Esophagus squamous epithelium (tissue), 5 donors: ENCODE data around the gene CDT1. TPM values are rescaled to one million over a fixed set of nuclear protein-coding genes. Genes with fewer than 3 reads are reported as not detected.

ENCODE experiments used
- DNase-seq: peaks from one replicate; lab custom pipeline; 2025; lab: John Stamatoyannopoulos, UW
- H3K27ac ChIP-seq, 4 donors: fragments of 200-600 bp; sonication (generic); one replicate each; pipeline ENCODE4 v1.5.1; 2016 to 2019; ENCODE audit warnings: mild to moderate bottlenecking in 1 of 4
- H3K27me3 ChIP-seq, 4 donors: fragments of 200-600 bp; sonication (generic); 1 replicate in 3 of 4; 2 replicates in 1 of 4; pipeline versions ENCODE4 v1.5.1 to v1.6.0; 2017 to 2021; ENCODE audit warnings: antibody characterized with exemption in 1 of 4
- H3K36me3 ChIP-seq, 3 donors: fragments of 200-600 bp; sonication (generic); one replicate each; pipeline ENCODE4 v1.5.1; 2016 to 2019
- H3K4me1 ChIP-seq, 3 donors: fragments of 200-600 bp; sonication (generic); one replicate each; pipeline ENCODE4 v1.5.1; 2017 to 2019
- H3K4me3 ChIP-seq, 4 donors: fragments of 200-600 bp; sonication (generic); 1 replicate in 3 of 4; 2 replicates in 1 of 4; pipeline ENCODE4 v1.5.1; 2016 to 2019; ENCODE audit warnings: mild to moderate bottlenecking in 2 of 4, moderate library complexity in 1 of 4
- H3K9me3 ChIP-seq, 3 donors: fragments of 200-600 bp; sonication (generic); one replicate each; pipeline ENCODE4 v1.5.1; 2016 to 2019
- CTCF ChIP-seq, 6 experiments: fragments of 450-650 bp in 4 of 6; fragments of 200-600 bp in 2 of 6; sonication (generic) in 2 of 6; IDR thresholded peaks; one replicate each; pipeline ENCODE4 v1.5.1; 2016 to 2019; ENCODE audit warnings: antibody characterized with exemption in 6 of 6, mild to moderate bottlenecking in 4 of 6, moderate library complexity in 4 of 6
- POLR2A ChIP-seq, 4 donors: fragments of 450-650 bp; IDR thresholded peaks; one replicate each; pipeline ENCODE4 v1.6.1; 2017; ENCODE audit warnings: antibody characterized with exemption in 4 of 4, mild to moderate bottlenecking in 4 of 4, moderate library complexity in 3 of 4
- WGBS, 2 donors: methylation state at CpG; one replicate each; pipeline ENCODE4 v1.1.5; 2018; 5-methylcytosine and 5-hydroxymethylcytosine counted together
- intact Hi-C: fragments of 100-400 bp; cut with DNase I; formaldehyde crosslinking; loops from one replicate; pipeline ENCODE4 v1.15.0; 2022
- total RNA-seq, 4 donors: library from RNA; depleted of rRNA; stranded (reverse); fragments of >200 nt; gene quantifications; one replicate each; pipeline ENCODE4 v1.1.0, GENCODE V29; 2016
- donor health status: DM: yes; HTN: yes; CAD: no.

CDT1 gene
- total RNA-seq, 4 donors from 2014 or later: 7.7 to 20.7 (median 11.2) TPM

- intact Hi-C loops: loop anchor here (5.0 kb wide), 1 partner anchor 44 kb away; the partner anchor contains the start of gene APRT
Measured at GRCh38 chr16:88856122-88856827, 52.7 kb downstream of the CDT1 start.

GRCh38 chr16:88856828-88857727, 53.5 kb downstream of the CDT1 start, which contains the start of the genes GALNS and TRAPPC2L:
GALNS (minus strand) TSS chr16:88856947; CDS start chr16:88856877, 70 bp downstream.
TRAPPC2L (plus strand) TSS chr16:88857127; CDS start chr16:88857151, 24 bp downstream.
- Histone ChIP-seq H3K36me3 (peaks cover 9 to 51% (median 23%) of the 10 kb centered on the region in 3 donors), H3K27me3 (no peaks in the 10 kb centered on the region), H3K27ac (peak within 1 kb of the TSS; percentile 81 to 90 (median 88)), H3K4me3 (peak within 1 kb of the TSS; percentile 81 to 99 (median 86)), H3K9me3 (no peaks in the 10 kb centered on the region), H3K4me1 (peaks cover 16 to 50% (median 21%) of the 10 kb centered on the region in 3 donors)
- peak in 3 of 4 donors; percentile 68 to 82 (median 73) for TF ChIP-seq POLR2A (IDR thresholded peaks at IDR 0.05)
- peak in 1 of 6 experiments; percentile 20 for TF ChIP-seq CTCF (IDR thresholded peaks at IDR 0.05)
- intact Hi-C loops: loop anchor here (5.0 kb wide), 1 partner anchor 45 kb away; the partner anchor contains the start of gene APRT
- WGBS, 2 donors: 0 to 1% methylated on average over 10 to 14 of the region's 87 CpGs
- DNase-seq: peak; percentile 84

More at GRCh38 chr16:88856122-88856827, 52.7 kb downstream of the CDT1 start:
- WGBS, 2 donors: 0 to 47% methylated on average over 3 to 7 of the region's 53 CpGs
- DNase-seq: no peak
- Histone ChIP-seq H3K27ac (peak overlapping the region; percentile 78 to 90 (median 82)), H3K36me3 (peaks cover 9 to 51% (median 19%) of the 10 kb centered on the region in 3 donors), H3K4me3 (peak overlapping the region; percentile 81 to 99 (median 86)), H3K4me1 (peaks cover 16 to 50% (median 21%) of the 10 kb centered on the region in 3 donors), H3K9me3 (no peaks in the 10 kb centered on the region), H3K27me3 (no peaks in the 10 kb centered on the region)
- TF ChIP-seq POLR2A (IDR thresholded peaks at IDR 0.05): no peak

- Histone ChIP-seq H3K9me3 (no peaks in the 10 kb centered on the region), H3K27ac (peak overlapping the region; percentile 81 to 90 (median 88)), H3K36me3 (peaks cover 9 to 59% (median 26%) of the 10 kb centered on the region in 3 donors), H3K27me3 (no peaks in the 10 kb centered on the region), H3K4me1 (peaks cover 16 to 50% (median 21%) of the 10 kb centered on the region in 3 donors), H3K4me3 (peak overlapping the region; percentile 81 to 99 (median 86))
- intact Hi-C loops: loop anchor here (5.0 kb wide), 1 partner anchor 46 kb away; the partner anchor contains the start of gene APRT
- no peak for DNase-seq
- TF ChIP-seq CTCF (IDR thresholded peaks at IDR 0.05) (peak; percentile 32 to 67 (median 52)), POLR2A (IDR thresholded peaks at IDR 0.05) (no peak)
- 15 to 22% methylated on average over 6 to 12 of the region's 12 CpGs for WGBS, 2 donors
Measured at GRCh38 chr16:88857728-88858339, 54.2 kb downstream of the CDT1 start.

Other genes starting within 250 kb of the CDT1 start
- 10 to 100 TPM; 15.4 to 27.3 (median 17.5) TPM for gene ZC3H18, start 233.4 kb upstream of the CDT1 start, total RNA-seq
- 1 to 10 TPM in 1 of 4 donors, not detected in 3; 2.4 TPM for gene IL17C, start 165.2 kb upstream of the CDT1 start, total RNA-seq
- 100 to 1,000 TPM in 2 of 4 donors, 10 to 100 TPM in 2; 67.1 to 205 (median 98.7) TPM for gene CYBA, start 152.7 kb upstream of the CDT1 start, total RNA-seq
- 100 to 1,000 TPM in 1 of 4 donors, 10 to 100 TPM in 3; 52.7 to 134 (median 71.4) TPM for gene MVD, start 140.7 kb upstream of the CDT1 start, total RNA-seq
- under 1 TPM in 2 of 4 donors, not detected in 2; 0.23 to 0.95 TPM for gene SNAI3, start 117.3 kb upstream of the CDT1 start, total RNA-seq
- gene RNF166, start 97.4 kb upstream of the CDT1 start, total RNA-seq: 10 to 100 TPM in 2 of 4 donors, 1 to 10 TPM in 2; 7.1 to 16.8 (median 9.6) TPM
- 10 to 100 TPM in 1 of 4 donors, 1 to 10 TPM in 3; 4.4 to 13.2 (median 6.3) TPM for gene CTU2, start 97.3 kb upstream of the CDT1 start, total RNA-seq
- 100 to 1,000 TPM in 2 of 4 donors, 10 to 100 TPM in 2; 46.0 to 131 (median 103) TPM for gene PIEZO1, start 18.6 kb upstream of the CDT1 start, total RNA-seq
- 100 to 1,000 TPM; 186 to 314 (median 250) TPM for gene APRT, start 8.1 kb downstream of the CDT1 start, total RNA-seq
- gene GALNS, start 53.2 kb downstream of the CDT1 start, total RNA-seq: 10 to 100 TPM in 3 of 4 donors, 1 to 10 TPM in 1; 9.5 to 24.2 (median 20.5) TPM
- 10 to 100 TPM; 20.7 to 29.7 (median 24.7) TPM for gene TRAPPC2L, start 53.3 kb downstream of the CDT1 start, total RNA-seq
- gene PABPN1L, start 62.9 kb downstream of the CDT1 start, total RNA-seq: not detected
- 1 to 10 TPM in 2 of 4 donors, under 1 TPM in 2; 0.18 to 2.7 (median 1.4) TPM for gene CBFA2T3, start 173.4 kb downstream of the CDT1 start, total RNA-seq